K562 (cell line): ENCODE measurements around the gene DPM1. TPM values are rescaled to one million over a fixed set of nuclear protein-coding genes. Genes with fewer than 3 reads are reported as not detected.

Experiments
- ATAC-seq: fragments of 200-7000 bp; cut with Tn5 transposase; 3 replicates; pipeline ENCODE4 v1.9.1; 2020; ENCODE audit warnings: moderate library complexity
- BruUV-seq: library from RNA; stranded (reverse); fragments of 400-500 nt; replicated peaks from 2 replicates; lab custom pipeline; 2021; lab: Mats Ljungman, UMichigan
- CTCF ChIA-PET: fragments of 300-600 bp; formaldehyde crosslinking; extraction: SDS; loops from one replicate; lab custom pipeline; 2021; ENCODE audit warnings: low intra/inter-chr PET ratio; lab: Yijun Ruan, JAX
- POLR2A ChIA-PET: fragments of 300-600, 350-650 bp; sonication (Branson Sonifier 250); formaldehyde crosslinking; extraction: SDS; loops from one replicate; lab custom pipeline; 2021; ENCODE audit warnings: antibody characterized with exemption, inconsistent platforms; lab: Yijun Ruan, JAX
- DNase-seq, 4 experiments: peaks; one replicate each; pipeline versions ENCODE4 v3.0.0 to v3.0.0-alpha.2; 2011 to 2018; ENCODE audit warnings: low spot score in 3 of 4, mixed read lengths in 3 of 4; ENCODE audit errors: extremely low read depth in 1 of 4
- FAIRE-seq: peaks from 2 replicates; lab custom pipeline; 2011; peaks lifted over from hg19 to GRCh38; lab: Jason Lieb, UNC
- H2AFZ ChIP-seq: 2 replicates; pipeline ENCODE4 v1.6.0; 2011; ENCODE audit warnings: low read depth, low read length, control low read depth, inconsistent platforms
- H3K27ac ChIP-seq: fragments of 200-600 bp; 3 replicates; pipeline ENCODE4 v1.8.0; 2011; ENCODE audit warnings: low read depth, mild to moderate bottlenecking, control low read depth, inconsistent platforms, low read length, moderate library complexity, mixed read lengths; ENCODE audit errors: extremely low read depth
- H3K27me3 ChIP-seq, 2 experiments: fragments of 300-600 bp in 1 of 2; 2 replicates in 1 of 2; 3 replicates in 1 of 2; pipeline versions ENCODE4 v1.6.0 to v1.8.0; 2011; ENCODE audit warnings: inconsistent platforms in 2 of 2, low read length in 2 of 2, mild to moderate bottlenecking in 1 of 2, mixed read lengths in 1 of 2, moderate library complexity in 1 of 2; ENCODE audit not compliant: control insufficient read depth in 2 of 2, insufficient read depth in 2 of 2
- H3K36me3 ChIP-seq: fragments of 300-600 bp; 3 replicates; pipeline ENCODE4 v1.8.0; 2011; ENCODE audit warnings: mild to moderate bottlenecking, low read length, inconsistent platforms; ENCODE audit not compliant: control insufficient read depth, insufficient read depth
- H3K4me1 ChIP-seq, 2 experiments: fragments of 200-600 bp in 1 of 2; replicated peaks in 1 of 2; 2 replicates in 1 of 2; 3 replicates in 1 of 2; pipeline versions ENCODE4 v1.5.1 to v1.8.0; 2011; ENCODE audit warnings: inconsistent platforms in 2 of 2, low read length in 2 of 2, mild to moderate bottlenecking in 1 of 2, mixed read lengths in 1 of 2, moderate library complexity in 1 of 2; ENCODE audit not compliant: control insufficient read depth in 2 of 2, insufficient read depth in 2 of 2
- H3K4me2 ChIP-seq: 2 replicates; pipeline ENCODE4 v1.6.1; 2011; ENCODE audit warnings: low read length, control low read depth, inconsistent platforms, mixed read lengths; ENCODE audit not compliant: insufficient read depth
- H3K4me3 ChIP-seq: fragments of 200-600 bp; sonication (generic), shearing (Covaris generic); 2 replicates; pipeline ENCODE4 v1.5.1; 2016; ENCODE audit warnings: control low read depth, inconsistent platforms
- H3K79me2 ChIP-seq: fragments of 200-600 bp; 3 replicates; pipeline ENCODE4 v1.8.0; 2011; ENCODE audit warnings: low read length, inconsistent platforms; ENCODE audit not compliant: control insufficient read depth, insufficient read depth
- H3K9ac ChIP-seq, 2 experiments: 2 replicates each; pipeline versions ENCODE4 v1.6.0 to v1.6.1; 2011; ENCODE audit warnings: low read depth in 2 of 2, low read length in 2 of 2, control low read depth in 1 of 2, inconsistent platforms in 1 of 2, mild to moderate bottlenecking in 1 of 2, mixed read lengths in 1 of 2; ENCODE audit not compliant: insufficient read depth in 1 of 2
- H3K9me1 ChIP-seq: one replicate; pipeline ENCODE4 v1.6.0; 2011; ENCODE audit warnings: inconsistent platforms, mild to moderate bottlenecking, low read length, moderate library complexity; ENCODE audit not compliant: control insufficient read depth, insufficient read depth
- H3K9me3 ChIP-seq: replicated peaks from 2 replicates; pipeline ENCODE4 v1.5.1; 2011; ENCODE audit warnings: low read depth, low read length, inconsistent platforms; ENCODE audit not compliant: control insufficient read depth, insufficient read depth
- H4K20me1 ChIP-seq: replicated peaks from 2 replicates; pipeline ENCODE4 v1.6.1; 2011; ENCODE audit warnings: low read length, inconsistent platforms, mixed read lengths; ENCODE audit not compliant: control insufficient read depth, insufficient read depth
- ARID2 ChIP-seq: fragments of 450-650 bp; IDR thresholded peaks from 2 replicates; pipeline ENCODE4 v1.6.1; 2017; ENCODE audit warnings: antibody characterized with exemption, mild to moderate bottlenecking
- CAMTA2 ChIP-seq: fragments of 250-450 bp; sonication (Bioruptor Pico); conservative IDR thresholded peaks from 2 replicates; pipeline ENCODE4 v1.5.1; 2022
- E2F6 ChIP-seq, 2 experiments: IDR thresholded peaks; 2 replicates each; pipeline ENCODE4 v1.6.1; 2011; ENCODE audit warnings: borderline replicate concordance in 1 of 2, control low read depth in 1 of 2, low read depth in 1 of 2, low read length in 1 of 2, mild to moderate bottlenecking in 1 of 2, mixed read lengths in 1 of 2, moderate library complexity in 1 of 2; ENCODE audit not compliant: insufficient read depth in 1 of 2, insufficient read length in 1 of 2, poor library complexity in 1 of 2, severe bottlenecking in 1 of 2; ENCODE audit errors: extremely low read depth in 1 of 2
- ELK1 ChIP-seq: sonication (generic); formaldehyde crosslinking; IDR thresholded peaks from 2 replicates; pipeline ENCODE4 v1.8.1; 2022; ENCODE audit warnings: missing genetic modification reagents
- KLF1 ChIP-seq: fragments of 450-650 bp; IDR thresholded peaks from 2 replicates; pipeline ENCODE4 v1.6.1; 2016; ENCODE audit warnings: missing genetic modification characterization, missing compliant biosample characterization
- PKNOX1 ChIP-seq: fragments of 450-650 bp; IDR thresholded peaks from 2 replicates; pipeline ENCODE4 v1.6.1; 2016
- STAG1 ChIP-seq: sonication (generic); formaldehyde crosslinking; IDR thresholded peaks from 2 replicates; pipeline ENCODE4 v1.5.0; 2020; ENCODE audit warnings: missing genetic modification reagents, borderline replicate concordance
- TFAP4 ChIP-seq: sonication (generic); formaldehyde crosslinking; IDR thresholded peaks from 2 replicates; pipeline ENCODE4 v1.8.0; 2022; ENCODE audit warnings: missing genetic modification reagents, mild to moderate bottlenecking, moderate library complexity, borderline replicate concordance
- ZBTB1 ChIP-seq: sonication (generic); formaldehyde crosslinking; IDR thresholded peaks from 2 replicates; pipeline ENCODE4 v1.8.1; 2023; ENCODE audit warnings: missing genetic modification reagents, low read depth, mild to moderate bottlenecking, borderline replicate concordance
- ZNF197 ChIP-seq: fragments of 200-800 bp; sonication (Bioruptor generic); IDR thresholded peaks from 2 replicates; pipeline ENCODE4 v1.6.1; 2016; ENCODE audit warnings: low read depth, missing genetic modification characterization, missing compliant biosample characterization
- ZNF644 ChIP-seq: fragments of 200-800 bp; sonication (Bioruptor generic); IDR thresholded peaks from 2 replicates; pipeline ENCODE4 v1.6.1; 2016; ENCODE audit warnings: low read depth, missing genetic modification characterization, missing compliant biosample characterization
- ZNF707 ChIP-seq: fragments of 250-450 bp; sonication (Bioruptor Pico); conservative IDR thresholded peaks from 2 replicates; pipeline ENCODE4 v1.8.0; 2022; ENCODE audit warnings: inconsistent platforms, mild to moderate bottlenecking, moderate library complexity
- WGBS: fragments of 100-300 bp; shearing (Covaris generic); methylation state at CpG from one replicate; pipeline ENCODE4 v1.1.6; 2016; ENCODE audit warnings: low coverage, mixed read lengths; ENCODE audit not compliant: insufficient coverage; ENCODE audit errors: missing lambda C conversion rate; 5-methylcytosine and 5-hydroxymethylcytosine counted together
- in situ Hi-C: fragments of 300-500 bp; cut with MboI; formaldehyde crosslinking; loops from 4 replicates; pipeline ENCODE4 v1.15.0; 2018; ENCODE audit warnings: inconsistent platforms, mixed read lengths
- intact Hi-C: fragments of 100-400 bp; cut with micrococcal nuclease; formaldehyde crosslinking; loops from 2 replicates; pipeline ENCODE4 v1.14.2; 2022
- polyA plus RNA-seq, 8 experiments: library from polyadenylated mRNA; depleted of rRNA in 4 of 8; stranded (reverse) in 5 of 8; unstranded in 3 of 8; fragments of >200 nt; fragmentation: Nextera tagmentation in 2 of 8; fragmentation: Illumina TruSeq in 1 of 8; extraction: Ambion mirVana in 2 of 8; extraction: Trizol in 1 of 8; gene quantifications; 2 replicates each; pipeline versions ENCODE4 v1.2.1 to v1.2.3, GENCODE V29; 2011 to 2014; ENCODE audit warnings: inconsistent platforms in 1 of 8, missing spikeins in 1 of 8
- total RNA-seq, 7 experiments: library from RNA; depleted of rRNA in 6 of 7; stranded (reverse); fragments of >200 nt in 6 of 7; fragmentation: Illumina TruSeq in 2 of 7; extraction: Trizol in 2 of 7; gene quantifications; 2 replicates each; pipeline versions ENCODE4 v1.2.1 to v1.2.3, GENCODE V29; 2011 to 2021; ENCODE audit warnings: low replicate concordance in 1 of 7

DPM1 gene
- total and polyA plus RNA-seq, 9 of the 15 experiments (the other 6 are each of a cell fraction or from before 2014, with no cell fraction given), result 75.2 to 190 (median 153) TPM

- Histone ChIP-seq H3K36me3 (no peaks in the 10 kb centered on the region), H3K27ac (no peak overlapping the region), H3K9me3 (no peaks in the 10 kb centered on the region), H3K9ac (no peak overlapping the region), H3K79me2 (no peaks in the 10 kb centered on the region), H3K27me3 (peaks cover 26 to 58% of the 10 kb centered on the region in 2 experiments; a peak in 4 of 5 replicates), H3K4me1 (peaks cover 0 to 8% of the 10 kb centered on the region in 2 experiments; a peak in 1 of 5 replicates), H2AFZ (no peak overlapping the region), H3K4me3 (no peak overlapping the region), H3K9me1 (no peaks in the 10 kb centered on the region), H4K20me1 (0 out of 2 replicates have a peak, but pooled peaks cover 3% of the 10 kb centered on the region), H3K4me2 (no peak overlapping the region)
- in situ Hi-C loops, result loop anchor here (25.0 kb wide), 1 partner anchor 1088 kb away; no protein-coding TSS in a partner anchor
- BruUV-seq, result no TSS peak
- DNase-seq, result no peak
- CTCF ChIA-PET, result no interaction called here
- intact Hi-C loops, result no loop called here
- FAIRE-seq, result no peak
- POLR2A ChIA-PET, result no interaction called here
- WGBS, result 0% methylated on average over 4 of the region's 4 CpGs
- TF ChIP-seq CAMTA2, result no peak
- no peak for TF ChIP-seq ZNF707
- no peak for TF ChIP-seq ZNF644 (tag)
- no peak for TF ChIP-seq ARID2
- no peak for TF ChIP-seq ZBTB1 (CRISPR knock-in tag)
- TF ChIP-seq PKNOX1, result no peak
- TF ChIP-seq E2F6 (IDR thresholded peaks at IDR 0.05; ENCODE audit: borderline replicate concordance in 1 of 2, extremely low read depth in 1 of 2, insufficient read depth in 1 of 2, insufficient read length in 1 of 2, low read depth in 1 of 2, low read length in 1 of 2, poor library complexity in 1 of 2, severe bottlenecking in 1 of 2), result no peak
- no peak for TF ChIP-seq KLF1 (tag)
- no peak for TF ChIP-seq ZNF197 (CRISPR knock-in tag)
- TF ChIP-seq STAG1, result no peak
- TF ChIP-seq ELK1 (CRISPR knock-in tag), result no peak
- no peak for TF ChIP-seq TFAP4 (CRISPR knock-in tag)
- ATAC-seq, result no peak
Observed at GRCh38 chr20:50999355-50999754, 41.0 kb upstream of the DPM1 start.
